Small intestine (tissue), 7 donors: ENCODE results near the gene CLRN1. TPM values are rescaled to one million over a fixed set of nuclear protein-coding genes. Genes with fewer than 3 reads are reported as not detected.

Source experiments
- DNase-seq, 2 donors: peaks; one replicate each; pipeline versions ENCODE4 v3.0.0 to v3.0.0-alpha.2; 2013
- FAIRE-seq: peaks from 2 replicates; lab custom pipeline; 2012; peaks lifted over from hg19 to GRCh38; lab: Jason Lieb, UNC
- H3K27ac ChIP-seq, 3 donors: one replicate each; pipeline ENCODE4 v1.5.1; 2013; ENCODE audit warnings: low read length in 2 of 3, mild to moderate bottlenecking in 2 of 3, control low read depth in 1 of 3, inconsistent platforms in 1 of 3, low read depth in 1 of 3, moderate library complexity in 1 of 3
- H3K27me3 ChIP-seq, 3 donors: one replicate each; pipeline ENCODE4 v1.6.1; 2013; ENCODE audit warnings: low read length in 3 of 3, inconsistent platforms in 1 of 3; ENCODE audit not compliant: control insufficient read depth in 3 of 3, insufficient read depth in 3 of 3
- H3K36me3 ChIP-seq, 3 donors: one replicate each; pipeline ENCODE4 v1.6.1; 2013; ENCODE audit warnings: low read length in 3 of 3, inconsistent platforms in 1 of 3, low read depth in 1 of 3, mild to moderate bottlenecking in 1 of 3, moderate library complexity in 1 of 3; ENCODE audit not compliant: control insufficient read depth in 3 of 3, insufficient read depth in 2 of 3
- H3K4me1 ChIP-seq, 3 donors: one replicate each; pipeline ENCODE4 v1.6.1; 2013; ENCODE audit warnings: low read length in 2 of 3, inconsistent platforms in 1 of 3, low read depth in 1 of 3, mild to moderate bottlenecking in 1 of 3, moderate library complexity in 1 of 3; ENCODE audit not compliant: control insufficient read depth in 3 of 3, insufficient read depth in 2 of 3
- H3K4me3 ChIP-seq, 3 donors: one replicate each; pipeline ENCODE4 v1.5.1; 2013; ENCODE audit warnings: low read length in 3 of 3, control low read depth in 1 of 3, inconsistent platforms in 1 of 3, low read depth in 1 of 3, mild to moderate bottlenecking in 1 of 3, moderate library complexity in 1 of 3
- H3K9me3 ChIP-seq, 2 donors: one replicate each; pipeline ENCODE4 v1.6.1; 2013; ENCODE audit warnings: low read depth in 1 of 2, low read length in 1 of 2; ENCODE audit not compliant: control insufficient read depth in 2 of 2, insufficient read depth in 1 of 2
- WGBS, 3 donors: extraction: QIAGEN DNeasy Blood & Tissue Kit; methylation state at CpG; one replicate each; pipeline ENCODE4 v1.1.7; 2013; 5-methylcytosine and 5-hydroxymethylcytosine counted together
- polyA plus RNA-seq, 4 donors: library from polyadenylated mRNA; stranded (reverse) in 3 of 4; unstranded in 1 of 4; fragments of 200-250 nt in 3 of 4; fragments of 120-200 nt in 1 of 4; gene quantifications; one replicate each; pipeline versions ENCODE4 v1.2.1 to v1.2.3, GENCODE V29; 2013
- donor health status: healthy with polysubstance abuse.
- donor health status: control.
- donor health status: control.
- donor health status: Bipolar disorder and iron deficiency.
- donor health status: healthy.

The CLRN1 gene
- polyA plus RNA-seq, 4 donors: 0.06 to 4.5 (median 4.0) TPM

DNA sequence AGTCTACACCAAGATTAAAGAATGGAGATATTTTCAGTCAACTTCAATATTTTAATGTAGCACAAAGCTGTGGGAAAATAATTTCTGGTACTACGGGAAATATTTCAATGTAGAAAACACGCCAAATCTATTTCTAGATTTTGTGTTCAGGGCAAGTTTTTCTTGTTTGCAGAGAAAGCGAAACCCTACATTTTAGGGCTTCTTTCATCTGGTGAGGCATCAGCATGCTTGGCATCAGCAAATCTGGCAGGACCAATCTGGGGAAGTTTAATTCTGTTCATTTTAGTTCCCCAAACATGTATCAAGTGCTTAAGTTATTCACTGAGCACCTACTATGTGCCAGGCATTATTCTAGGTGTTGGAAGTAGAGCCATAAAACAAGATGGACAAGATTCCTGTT, 30.3 kb downstream of the CLRN1 start:
- DNase-seq (no peak), FAIRE-seq (no peak)
- H3K27me3 ChIP-seq: no peaks in the 10 kb centered on the region
- no peak overlapping the region for H3K4me3 ChIP-seq
- H3K4me1 ChIP-seq: no peaks in the 10 kb centered on the region
- no peak overlapping the region for H3K27ac ChIP-seq
- 90 to 92% (median 91%) methylated on average over 3 of the region's 3 CpGs for WGBS, 3 donors
- no peaks in the 10 kb centered on the region for H3K36me3 ChIP-seq
- peaks cover 0 to 6% of the 10 kb centered on the region in 2 donors for H3K9me3 ChIP-seq

DNA sequence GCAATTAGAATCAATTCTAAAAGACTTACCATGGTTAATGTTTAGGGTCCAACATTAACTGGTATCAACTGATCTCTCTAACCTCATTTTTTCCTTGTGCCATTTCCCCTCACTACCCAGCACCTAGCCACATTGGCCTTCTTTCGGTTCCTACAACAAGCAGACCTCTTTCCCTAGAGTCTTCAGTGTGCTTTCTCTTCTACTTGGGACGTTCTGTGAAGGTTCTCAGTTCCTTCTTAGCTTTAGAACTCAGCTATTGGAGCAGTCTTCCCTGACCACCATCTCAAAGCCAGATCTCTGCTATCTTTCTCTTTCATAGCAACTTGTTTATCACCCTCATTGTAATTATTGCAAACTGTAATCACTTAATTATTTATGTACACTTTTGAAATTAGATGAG, 35.8 kb downstream of the CLRN1 start:
- Histone ChIP-seq H3K4me3 (no peak overlapping the region), H3K27ac (no peak overlapping the region), H3K36me3 (no peaks in the 10 kb centered on the region), H3K4me1 (no peaks in the 10 kb centered on the region), H3K9me3 (no peaks in the 10 kb centered on the region), H3K27me3 (no peaks in the 10 kb centered on the region)
- DNase-seq (no peak), FAIRE-seq (no peak)
- 57 to 66% (median 62%) methylated on average over 2 of the region's 2 CpGs for WGBS, 3 donors

- Histone ChIP-seq H3K27ac (no peak overlapping the region), H3K27me3 (peaks cover 0 to 2% (median 0%) of the 10 kb centered on the region in 3 donors), H3K4me1 (no peaks in the 10 kb centered on the region), H3K36me3 (no peaks in the 10 kb centered on the region), H3K4me3 (no peak overlapping the region), H3K9me3 (no peaks in the 10 kb centered on the region)
- 22 to 27% (median 26%) methylated on average over 1 of the region's 1 CpG for WGBS, 3 donors
- no peak for DNase-seq
- no peak for FAIRE-seq
Measured at GRCh38 chr3:150933473-150933995, 39.0 kb downstream of the CLRN1 start.

DNA sequence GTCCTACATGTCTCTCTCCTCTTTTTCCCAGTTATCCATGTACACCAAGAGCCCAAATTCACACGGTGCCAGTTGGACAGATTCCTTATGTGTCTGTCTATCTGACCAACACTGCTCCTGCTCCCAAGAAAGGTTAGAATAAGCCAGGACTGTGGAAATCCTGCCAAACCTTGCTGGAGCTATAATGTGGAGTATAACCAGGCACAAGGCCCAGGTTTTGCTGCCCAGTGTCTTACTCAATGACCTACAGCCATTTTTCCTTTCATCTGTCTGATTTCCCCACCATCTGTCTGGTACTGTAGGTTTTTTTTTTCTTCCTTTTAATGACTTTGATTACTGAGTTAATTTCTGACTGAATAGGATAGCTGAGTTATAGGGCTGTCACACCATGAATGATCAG, 40.8 kb downstream of the CLRN1 start:
- Histone ChIP-seq H3K27ac (no peak overlapping the region), H3K4me3 (no peak overlapping the region), H3K36me3 (no peaks in the 10 kb centered on the region), H3K27me3 (peaks cover 0 to 2% (median 0%) of the 10 kb centered on the region in 3 donors), H3K9me3 (no peaks in the 10 kb centered on the region), H3K4me1 (no peaks in the 10 kb centered on the region)
- FAIRE-seq: no peak
- no peak for DNase-seq
- 74 to 82% (median 80%) methylated on average over 1 of the region's 1 CpG for WGBS, 3 donors

DNA sequence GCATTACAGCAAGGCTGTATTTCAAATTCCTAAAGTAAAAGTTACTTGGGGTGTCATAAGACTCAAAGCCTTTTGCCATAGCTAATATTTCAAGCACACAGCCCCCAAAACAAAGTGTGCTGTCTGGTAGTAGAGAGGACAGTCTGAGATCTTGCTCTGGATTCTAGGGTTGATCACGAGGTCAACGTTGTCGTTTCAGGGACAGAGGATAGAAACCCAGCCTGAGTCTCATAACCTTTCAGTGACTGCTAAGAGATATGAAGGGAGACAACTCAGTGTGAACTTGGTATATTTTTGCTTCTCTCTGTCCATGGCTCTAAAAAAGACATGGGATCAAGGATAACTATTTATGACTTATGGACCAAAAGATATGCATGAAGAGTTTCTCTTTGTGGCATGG, 41.7 kb downstream of the CLRN1 start:
- Histone ChIP-seq H3K27ac (no peak overlapping the region), H3K4me1 (no peaks in the 10 kb centered on the region), H3K36me3 (no peaks in the 10 kb centered on the region), H3K4me3 (no peak overlapping the region), H3K9me3 (no peaks in the 10 kb centered on the region), H3K27me3 (peaks cover 0 to 2% (median 0%) of the 10 kb centered on the region in 3 donors)
- FAIRE-seq: no peak
- WGBS, 3 donors: 64 to 74% (median 69%) methylated on average over 3 of the region's 3 CpGs
- no peak for DNase-seq

DNA sequence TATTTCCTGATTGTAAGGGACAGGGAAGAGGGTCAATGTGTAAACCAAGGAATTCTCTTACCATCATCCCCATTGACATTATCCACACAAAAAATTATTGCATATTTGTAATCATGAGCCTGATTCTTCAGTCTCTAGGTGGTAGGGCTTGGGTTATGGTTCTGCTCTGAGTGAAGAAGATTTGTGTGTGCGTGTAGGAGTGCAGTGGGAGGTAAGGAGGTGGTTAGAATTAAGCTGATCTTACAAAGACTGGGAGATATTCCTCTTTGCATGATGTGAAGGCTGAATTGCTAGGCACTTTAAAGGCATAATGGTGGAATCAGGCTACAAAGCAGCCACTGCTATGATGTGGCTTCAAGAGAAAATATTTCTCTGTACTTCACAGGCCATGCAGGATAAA, 44.3 kb downstream of the CLRN1 start:
- Histone ChIP-seq H3K4me3 (no peak overlapping the region), H3K27ac (no peak overlapping the region), H3K4me1 (no peaks in the 10 kb centered on the region), H3K27me3 (peaks cover 0 to 4% (median 0%) of the 10 kb centered on the region in 3 donors), H3K9me3 (no peaks in the 10 kb centered on the region), H3K36me3 (no peaks in the 10 kb centered on the region)
- no peak for DNase-seq
- WGBS, 3 donors: 80 to 96% (median 87%) methylated on average over 1 of the region's 1 CpG
- FAIRE-seq: no peak

GRCh38 chr3:150926328-150926727, 46.2 kb downstream of the CLRN1 start:
- 79 to 81% (median 80%) methylated on average over 7 of the region's 7 CpGs for WGBS, 3 donors
- Histone ChIP-seq H3K9me3 (no peaks in the 10 kb centered on the region), H3K36me3 (no peaks in the 10 kb centered on the region), H3K4me3 (no peak overlapping the region), H3K4me1 (no peaks in the 10 kb centered on the region), H3K27ac (no peak overlapping the region), H3K27me3 (peaks cover 0 to 4% (median 0%) of the 10 kb centered on the region in 3 donors)
- no peak for DNase-seq
- no peak for FAIRE-seq

DNA sequence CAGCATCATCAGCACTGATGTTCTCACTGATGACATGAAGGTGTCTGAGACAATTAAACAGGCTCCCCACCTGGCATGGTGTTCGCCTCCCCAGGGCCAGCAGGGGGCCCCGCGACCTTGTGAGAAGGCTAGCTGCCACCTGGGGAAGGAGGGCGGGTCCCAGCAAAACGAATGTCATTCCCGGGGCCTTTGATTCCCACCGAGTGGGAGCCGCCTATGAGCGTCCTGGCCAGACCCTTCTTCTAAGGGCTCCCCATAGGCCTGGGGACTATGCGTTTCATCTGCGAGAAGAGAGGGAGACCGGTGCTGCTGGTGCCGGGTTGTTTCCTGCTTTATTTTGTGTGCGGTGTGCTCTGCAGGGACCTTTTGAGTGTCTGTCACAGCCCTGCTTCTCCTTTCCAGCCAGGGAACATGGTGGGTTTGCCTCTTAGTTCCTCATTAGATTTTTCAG, 46.8 kb downstream of the CLRN1 start:
- Histone ChIP-seq H3K36me3 (no peaks in the 10 kb centered on the region), H3K4me1 (no peaks in the 10 kb centered on the region), H3K27ac (no peak overlapping the region), H3K27me3 (peaks cover 0 to 4% (median 0%) of the 10 kb centered on the region in 3 donors), H3K9me3 (no peaks in the 10 kb centered on the region), H3K4me3 (peak overlapping the region in 2 of 3 donors; percentile 9 to 30)
- DNase-seq (peak; percentile 70 to 78), FAIRE-seq (no peak)
- 2 to 14% (median 7%) methylated on average over 14 of the region's 14 CpGs for WGBS, 3 donors

DNA sequence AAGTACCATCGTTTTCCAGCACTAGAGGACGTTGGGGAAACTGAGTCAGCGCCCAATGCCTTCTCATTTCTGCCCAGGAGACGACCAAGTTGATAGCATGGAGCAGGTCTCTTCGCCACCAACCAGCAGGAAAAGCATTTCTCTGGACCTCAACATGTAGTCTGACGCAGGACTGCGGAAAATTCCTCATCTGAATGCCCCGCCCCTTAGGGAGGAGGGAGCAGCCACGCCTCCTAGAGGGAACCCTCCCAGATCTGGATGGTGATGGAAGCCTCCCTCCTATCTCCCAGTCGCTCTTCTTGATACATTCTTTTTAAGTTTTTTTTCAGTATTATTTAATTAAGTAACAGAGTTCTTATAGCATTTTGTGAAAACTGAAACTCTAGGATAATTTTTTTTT, 49.9 kb downstream of the CLRN1 start:
- H3K36me3 ChIP-seq: no peaks in the 10 kb centered on the region
- H3K9me3 ChIP-seq: no peaks in the 10 kb centered on the region
- H3K27ac ChIP-seq: no peak overlapping the region
- FAIRE-seq (no peak), DNase-seq (no peak)
- H3K4me1 ChIP-seq: no peaks in the 10 kb centered on the region
- no peak overlapping the region for H3K4me3 ChIP-seq
- H3K27me3 ChIP-seq: peaks cover 0 to 2% (median 0%) of the 10 kb centered on the region in 3 donors
- 64 to 72% (median 72%) methylated on average over 10 of the region's 10 CpGs for WGBS, 3 donors
